Measurements from ENCODE around the gene PDZD4.

The PDZD4 gene

DNA sequence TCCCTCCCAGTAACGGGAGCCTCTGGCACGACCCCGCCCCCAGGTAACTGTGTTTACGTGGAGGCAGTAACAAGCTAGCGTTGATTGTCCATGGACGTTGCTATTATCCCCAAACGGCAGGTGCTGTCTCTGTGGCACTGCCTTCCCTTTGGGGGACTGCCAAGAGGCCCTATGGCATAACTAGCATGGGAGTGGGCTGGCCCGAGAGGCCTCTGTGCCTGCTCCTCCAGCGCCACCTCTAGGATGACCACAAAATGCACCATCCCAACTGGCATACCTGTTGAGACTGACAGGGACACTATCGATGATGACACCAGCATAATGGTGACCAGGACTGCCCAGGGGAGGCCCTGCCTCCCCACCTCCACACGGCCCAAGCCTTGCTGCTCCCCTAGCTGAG is 48.0 kb downstream of the PDZD4 start:
- DNase-seq: no peak

DNA sequence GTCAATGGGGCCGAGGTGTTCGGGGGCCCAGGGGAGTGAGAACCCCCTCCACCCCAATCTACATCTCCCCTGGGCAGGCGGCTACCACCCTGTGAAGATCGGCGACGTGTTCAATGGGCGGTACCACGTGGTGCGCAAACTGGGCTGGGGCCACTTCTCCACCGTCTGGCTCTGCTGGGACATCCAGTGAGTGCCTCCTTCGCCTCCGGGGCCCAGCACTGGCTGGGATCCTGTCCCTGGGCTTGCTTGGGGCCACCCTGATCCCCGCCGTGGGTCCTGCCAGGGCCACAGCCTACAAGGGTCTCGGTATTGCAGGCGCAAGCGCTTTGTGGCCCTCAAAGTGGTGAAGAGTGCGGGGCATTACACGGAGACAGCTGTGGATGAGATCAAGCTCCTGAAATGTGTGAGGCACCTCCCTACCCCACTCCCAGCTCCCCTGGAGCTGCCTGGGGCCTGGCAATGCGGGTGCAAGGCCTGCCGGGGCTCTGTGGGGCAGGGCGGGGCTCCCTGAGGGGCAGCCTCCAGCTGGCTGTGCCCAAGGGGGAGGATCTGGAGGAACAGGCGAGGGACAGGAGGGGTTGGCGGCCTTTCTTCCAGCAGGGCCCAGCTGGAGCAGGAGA is 48.8 kb downstream of the PDZD4 start:
- DNase-seq: no peak

DNA sequence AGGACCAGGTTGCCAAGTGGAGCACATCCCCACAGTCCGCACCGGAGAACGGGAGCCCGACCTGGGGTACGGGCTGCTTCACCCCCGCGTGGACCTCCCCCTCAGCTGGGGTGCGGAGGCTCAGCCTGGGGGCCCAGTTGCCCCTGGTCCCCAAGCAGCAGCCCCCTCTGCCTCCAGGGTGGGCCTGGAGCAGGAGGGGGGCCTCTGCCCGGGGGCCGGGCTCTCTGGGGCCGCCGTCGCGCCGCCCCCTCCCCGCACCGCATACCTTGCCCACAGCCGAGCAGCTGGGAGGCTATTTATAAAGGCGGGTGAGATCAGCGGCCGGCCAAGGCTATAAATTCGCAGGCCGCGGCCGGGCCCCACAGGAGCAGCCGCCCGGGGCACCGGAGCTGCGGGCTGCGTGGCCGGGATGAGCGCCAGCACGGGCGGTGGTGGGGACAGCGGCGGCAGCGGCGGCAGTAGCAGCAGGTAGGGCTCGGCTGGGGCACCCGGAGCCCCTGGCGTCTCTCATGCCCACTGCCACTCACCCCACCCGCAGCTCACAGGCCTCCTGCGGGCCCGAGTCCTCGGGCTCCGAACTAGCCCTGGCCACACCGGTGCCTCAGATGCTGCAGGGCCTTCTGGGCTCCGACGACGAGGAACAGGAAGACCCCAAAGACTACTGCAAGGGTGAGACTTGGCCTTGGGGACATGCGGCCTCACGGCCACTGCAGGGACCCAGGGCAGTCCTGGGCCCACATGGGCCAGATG is 49.5 kb downstream of the PDZD4 start, which contains the start of gene SRPK3:
SRPK3 (plus strand) TSS at position 364 of the 750 bp plus-strand sequence; CDS start at position 410, 46 bp downstream.
- DNase-seq: no peak

DNA sequence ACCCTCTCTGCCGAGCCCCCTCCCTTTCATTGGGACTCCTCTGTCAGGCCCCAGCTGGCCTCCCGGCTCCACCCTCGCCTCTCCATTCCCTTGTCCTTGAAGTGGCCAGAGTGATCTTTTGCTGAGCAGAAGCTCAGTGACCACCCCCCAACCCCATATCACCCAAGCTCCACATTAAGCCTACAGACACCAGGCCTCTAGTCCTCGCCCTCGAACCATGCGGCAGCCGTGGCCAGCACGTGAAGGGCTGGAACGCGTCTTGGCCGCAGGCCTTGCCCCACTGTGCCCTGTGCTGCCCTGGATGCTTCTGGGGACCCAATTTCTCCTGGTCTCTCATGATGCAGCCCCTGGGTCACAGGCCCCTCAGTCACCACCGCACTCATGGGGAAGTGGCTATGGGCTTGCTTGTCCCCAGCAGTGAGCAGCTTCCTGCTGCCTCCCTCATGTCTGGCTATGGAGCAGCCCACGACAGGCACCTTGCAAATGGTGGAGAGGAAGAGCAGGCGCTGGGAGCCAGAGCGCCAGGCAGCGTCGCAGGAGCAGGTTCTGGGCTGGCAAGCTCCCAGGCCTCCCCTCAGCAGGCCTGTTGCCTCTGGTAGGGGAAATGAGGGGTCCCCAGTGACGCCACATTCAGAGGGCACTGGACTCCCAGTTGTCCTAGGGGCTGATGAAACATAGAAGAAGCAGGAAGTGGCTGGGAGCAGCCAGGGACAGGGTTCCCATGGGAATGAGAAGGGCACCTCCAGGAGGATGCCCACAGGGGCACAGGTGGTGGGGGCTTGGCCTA is 50.3 kb downstream of the PDZD4 start:
- no peak for DNase-seq

DNA sequence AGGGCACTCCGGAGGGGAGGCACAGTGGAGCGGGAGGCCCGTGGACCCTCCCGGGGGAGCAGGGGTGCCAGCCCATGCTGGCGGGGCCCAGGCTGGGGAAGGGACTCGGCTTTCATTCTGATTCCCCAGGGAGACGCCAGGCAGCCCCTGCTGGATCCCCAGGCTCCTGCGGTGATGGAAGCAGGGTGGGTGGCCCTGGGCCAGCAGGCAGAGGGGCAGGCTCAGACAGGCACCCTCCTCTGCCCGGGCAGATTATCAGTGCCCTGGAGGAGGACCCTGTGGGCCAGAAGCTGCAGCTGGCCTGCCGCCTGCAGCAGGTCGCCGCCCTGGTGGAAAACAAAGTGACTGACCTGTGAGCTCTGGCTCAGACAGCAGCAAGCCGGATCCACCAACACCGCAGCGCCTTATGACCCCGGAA is 51.7 kb downstream of the PDZD4 start:
- no peak for DNase-seq

DNA sequence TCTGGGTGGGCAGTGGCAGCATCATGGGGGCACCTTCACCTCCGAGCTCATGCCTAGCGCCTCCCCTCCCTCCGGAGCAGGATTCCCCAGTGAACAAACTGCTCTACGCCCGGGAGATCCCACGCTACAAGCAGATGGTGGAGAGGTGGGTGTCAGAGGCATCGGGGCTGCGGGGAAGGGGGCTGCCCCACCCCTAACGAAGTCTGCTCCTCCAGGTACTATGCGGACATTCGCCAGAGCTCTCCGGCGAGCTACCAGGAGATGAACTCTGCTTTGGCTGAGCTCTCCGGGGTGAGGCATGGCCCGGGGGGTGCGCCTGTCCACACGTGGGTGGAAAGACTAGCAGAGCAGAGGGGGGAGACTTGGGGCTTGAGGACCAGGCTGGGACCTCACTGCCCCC is 52.2 kb downstream of the PDZD4 start:
- DNase-seq: no peak

DNA sequence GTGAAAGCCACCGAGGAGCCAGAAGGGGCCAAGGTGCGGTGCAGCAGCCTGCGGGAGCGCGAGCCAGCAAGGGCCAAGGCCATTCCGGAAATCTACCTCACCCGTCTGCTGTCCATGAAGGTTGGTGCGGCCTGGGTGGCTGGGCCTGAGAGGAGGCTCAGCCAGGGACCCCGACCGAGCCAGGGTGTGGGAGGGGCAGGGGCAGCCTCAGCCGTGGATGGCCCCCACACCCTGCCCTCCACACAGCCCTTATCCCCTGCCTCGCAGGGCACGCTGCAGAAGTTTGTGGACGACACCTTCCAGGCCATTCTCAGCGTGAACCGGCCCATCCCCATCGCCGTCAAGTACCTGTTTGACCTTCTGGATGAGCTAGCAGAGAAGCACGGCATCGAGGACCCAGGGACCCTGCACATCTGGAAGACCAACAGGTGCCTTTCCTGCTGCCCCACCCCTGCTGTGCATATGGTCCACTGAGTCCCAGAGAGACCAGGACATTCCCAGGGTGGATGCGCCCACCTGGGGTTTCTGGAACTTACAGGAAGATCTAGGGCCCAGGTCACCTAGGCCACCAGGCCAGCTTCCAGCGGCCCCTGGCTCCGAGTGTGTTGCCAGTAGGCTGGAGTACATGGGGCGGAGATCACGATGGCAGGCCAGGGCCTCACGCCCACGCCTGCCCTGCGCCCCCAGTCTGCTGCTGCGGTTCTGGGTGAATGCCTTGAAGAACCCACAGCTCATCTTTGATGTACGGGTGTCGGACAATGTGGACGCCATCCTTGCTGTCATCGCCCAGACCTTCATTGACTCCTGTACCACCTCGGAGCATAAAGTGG is 52.9 kb downstream of the PDZD4 start:
- peak; percentile 26 for DNase-seq

DNA sequence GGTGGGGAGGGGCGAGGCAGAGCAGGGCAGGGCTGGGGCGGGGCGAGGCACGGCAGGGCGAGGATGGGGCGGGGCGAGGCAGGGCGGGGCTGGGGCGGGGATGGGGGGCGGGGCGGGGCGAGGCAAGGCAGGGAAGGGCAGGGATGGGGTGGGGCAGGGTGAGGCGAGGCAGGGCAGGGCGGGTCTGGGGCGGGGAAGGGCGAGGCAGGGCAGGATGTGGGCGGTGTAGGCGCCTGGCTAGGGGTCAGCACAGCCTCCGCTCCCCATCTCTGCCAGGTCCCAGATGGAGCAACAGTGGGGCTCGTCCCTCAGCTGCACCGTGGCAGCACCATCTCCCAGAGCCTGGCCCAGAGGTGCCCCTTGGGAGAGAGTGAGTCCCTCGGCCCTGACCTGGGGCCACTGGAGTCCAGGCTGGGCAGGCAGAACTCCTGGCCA is 53.7 kb downstream of the PDZD4 start:
- DNase-seq: no peak

DNA sequence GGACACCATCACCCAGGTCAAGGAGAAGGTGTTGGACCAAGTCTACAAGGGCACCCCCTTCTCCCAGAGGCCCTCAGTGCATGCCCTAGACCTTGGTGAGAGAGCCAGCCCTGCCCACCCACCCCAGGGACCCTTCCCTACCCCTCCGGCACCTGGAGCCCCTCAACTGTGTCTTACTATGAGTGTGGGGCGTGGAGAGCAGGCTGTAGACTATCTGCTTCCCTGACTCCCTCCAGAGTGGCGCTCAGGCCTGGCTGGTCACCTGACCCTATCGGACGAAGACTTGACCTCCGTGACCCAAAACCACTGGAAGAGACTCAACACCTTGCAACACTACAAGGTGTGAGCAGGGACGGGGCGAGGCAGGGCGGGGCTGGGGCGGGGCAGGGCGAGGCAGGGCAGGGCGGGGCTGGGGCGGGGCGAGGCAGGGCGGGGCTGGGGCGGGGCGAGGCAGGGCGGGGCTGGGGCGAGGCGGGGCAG is 54.2 kb downstream of the PDZD4 start:
- DNase-seq: peak; percentile 31

DNA sequence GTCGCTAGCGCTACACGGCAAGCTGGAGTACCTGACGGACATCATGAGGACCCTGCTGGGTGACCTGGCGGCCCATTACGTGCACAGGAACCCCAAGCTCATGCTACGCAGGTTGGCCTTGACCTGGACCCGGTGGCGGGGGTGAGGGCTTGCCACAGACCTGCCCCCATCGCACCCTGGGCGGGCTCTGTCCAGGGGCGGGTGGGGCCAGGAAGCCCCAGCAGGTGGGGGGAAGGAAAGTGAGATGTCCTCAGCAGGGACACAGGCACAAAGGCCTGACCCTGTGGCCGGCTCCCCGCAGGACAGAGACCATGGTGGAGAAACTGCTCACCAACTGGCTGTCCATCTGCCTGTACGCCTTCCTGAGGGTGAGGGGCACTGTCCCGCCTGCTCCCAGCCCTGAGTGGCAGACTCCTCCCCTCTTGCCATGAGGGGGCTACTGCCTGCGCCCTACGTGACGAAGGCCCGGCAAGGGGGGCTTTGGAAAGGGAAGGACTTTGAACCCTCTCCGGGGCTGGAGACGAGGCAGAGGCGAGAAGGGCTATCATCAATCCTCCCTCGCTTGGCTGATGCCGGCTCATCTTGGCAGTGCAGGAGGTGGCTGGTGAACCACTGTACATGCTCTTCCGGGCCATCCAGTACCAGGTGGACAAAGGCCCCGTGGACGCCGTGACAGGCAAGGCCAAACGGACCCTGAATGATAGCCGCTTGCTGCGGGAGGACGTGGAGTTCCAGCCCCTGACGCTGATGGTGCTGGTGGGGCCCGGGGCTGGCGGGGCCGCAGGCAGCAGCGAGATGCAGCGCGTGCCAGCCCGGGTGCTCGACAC is 54.8 kb downstream of the PDZD4 start:
- peak; percentile 32 for DNase-seq

DNA sequence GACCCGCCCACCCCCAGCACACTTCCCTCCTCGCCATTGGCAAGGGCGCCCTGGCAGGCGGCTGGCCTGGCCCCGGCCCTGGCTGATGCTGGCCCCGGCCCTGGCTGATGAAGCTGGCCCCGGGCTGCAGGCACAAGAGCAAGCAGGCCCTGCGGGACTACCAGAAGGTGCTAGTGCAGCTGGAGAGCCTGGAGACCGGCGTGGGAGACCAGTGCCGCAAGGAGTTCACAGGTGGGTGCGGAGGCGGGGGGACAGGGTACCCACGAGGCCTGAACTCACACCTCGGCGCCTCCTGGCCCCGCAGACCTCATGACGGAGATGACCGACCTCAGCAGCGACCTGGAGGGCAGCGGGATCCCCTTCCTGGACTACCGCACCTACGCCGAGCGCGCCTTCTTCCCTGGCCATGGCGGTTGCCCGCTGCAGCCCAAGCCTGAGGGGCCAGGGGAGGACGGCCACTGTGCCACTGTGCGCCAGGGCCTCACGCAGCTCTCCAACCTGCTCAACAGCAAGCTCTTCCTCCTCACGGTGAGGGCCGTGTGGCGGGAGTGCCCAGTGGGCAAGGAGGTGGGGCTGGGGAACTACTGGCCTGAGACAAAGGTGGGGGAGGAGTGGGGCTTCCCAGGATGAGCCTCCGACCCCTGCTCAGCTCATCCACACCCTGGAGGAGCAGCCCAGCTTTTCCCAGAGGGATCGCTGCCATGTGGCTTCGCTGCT is 55.6 kb downstream of the PDZD4 start:
- peak; percentile 42 for DNase-seq

DNA sequence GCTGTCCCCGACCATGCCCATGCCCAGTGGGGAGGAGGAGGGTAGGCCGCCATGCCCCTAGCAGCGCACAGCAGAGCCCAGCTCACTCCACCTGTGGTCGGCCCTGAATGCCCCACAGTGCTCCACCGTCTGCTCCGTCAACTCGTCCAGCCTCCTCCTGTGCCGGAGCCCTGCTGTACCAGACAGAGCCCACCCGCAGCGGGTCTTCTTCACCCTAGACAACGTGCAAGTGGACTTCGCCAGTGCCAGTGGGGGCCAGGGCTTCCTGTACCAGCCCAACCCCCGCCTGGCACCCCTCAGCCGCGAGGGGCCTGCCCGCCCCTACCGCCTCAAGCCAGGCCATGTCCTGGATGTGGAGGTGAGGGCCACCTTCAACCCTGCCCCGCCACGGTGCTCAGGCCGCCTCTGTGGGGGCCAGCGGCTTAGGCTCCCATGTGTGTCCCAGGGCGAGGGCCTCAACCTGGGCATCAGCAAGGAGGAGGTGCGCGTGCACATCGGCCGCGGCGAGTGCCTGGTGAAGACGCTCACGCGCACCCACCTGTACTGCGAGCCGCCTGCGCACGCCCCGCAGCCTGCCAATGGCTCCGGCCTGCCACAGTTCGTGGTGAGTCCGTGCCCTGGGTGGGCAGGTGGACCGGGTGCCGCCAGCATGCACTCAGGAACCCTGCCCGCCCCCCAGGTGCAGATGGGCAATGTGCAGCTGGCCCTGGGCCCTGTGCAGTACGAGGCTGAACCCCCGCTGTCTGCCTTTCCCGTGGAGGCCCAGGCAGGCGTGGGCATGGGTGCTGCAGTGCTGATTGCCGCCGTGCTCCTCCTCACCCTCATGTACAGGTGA is 56.4 kb downstream of the PDZD4 start:
- DNase-seq: peak; percentile 39

DNA sequence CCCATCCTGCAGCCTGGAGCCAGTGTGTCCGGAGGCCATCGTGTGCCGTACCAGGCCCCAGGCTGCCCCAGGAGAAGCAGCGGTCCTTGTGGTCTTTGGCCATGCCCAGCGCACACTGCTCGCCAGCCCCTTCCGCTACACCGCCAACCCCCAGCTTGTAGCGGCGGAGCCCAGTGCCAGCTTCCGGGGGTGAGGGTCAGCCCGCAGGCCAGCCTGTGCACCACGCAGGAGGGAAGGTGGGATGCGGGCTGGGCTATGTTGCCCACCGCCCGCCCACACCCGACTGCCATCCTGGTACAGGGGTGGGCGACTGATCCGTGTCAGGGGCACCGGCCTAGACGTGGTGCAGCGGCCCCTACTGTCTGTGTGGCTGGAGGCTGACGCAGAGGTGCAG is 57.1 kb downstream of the PDZD4 start:
- peak; percentile 45 for DNase-seq

DNA sequence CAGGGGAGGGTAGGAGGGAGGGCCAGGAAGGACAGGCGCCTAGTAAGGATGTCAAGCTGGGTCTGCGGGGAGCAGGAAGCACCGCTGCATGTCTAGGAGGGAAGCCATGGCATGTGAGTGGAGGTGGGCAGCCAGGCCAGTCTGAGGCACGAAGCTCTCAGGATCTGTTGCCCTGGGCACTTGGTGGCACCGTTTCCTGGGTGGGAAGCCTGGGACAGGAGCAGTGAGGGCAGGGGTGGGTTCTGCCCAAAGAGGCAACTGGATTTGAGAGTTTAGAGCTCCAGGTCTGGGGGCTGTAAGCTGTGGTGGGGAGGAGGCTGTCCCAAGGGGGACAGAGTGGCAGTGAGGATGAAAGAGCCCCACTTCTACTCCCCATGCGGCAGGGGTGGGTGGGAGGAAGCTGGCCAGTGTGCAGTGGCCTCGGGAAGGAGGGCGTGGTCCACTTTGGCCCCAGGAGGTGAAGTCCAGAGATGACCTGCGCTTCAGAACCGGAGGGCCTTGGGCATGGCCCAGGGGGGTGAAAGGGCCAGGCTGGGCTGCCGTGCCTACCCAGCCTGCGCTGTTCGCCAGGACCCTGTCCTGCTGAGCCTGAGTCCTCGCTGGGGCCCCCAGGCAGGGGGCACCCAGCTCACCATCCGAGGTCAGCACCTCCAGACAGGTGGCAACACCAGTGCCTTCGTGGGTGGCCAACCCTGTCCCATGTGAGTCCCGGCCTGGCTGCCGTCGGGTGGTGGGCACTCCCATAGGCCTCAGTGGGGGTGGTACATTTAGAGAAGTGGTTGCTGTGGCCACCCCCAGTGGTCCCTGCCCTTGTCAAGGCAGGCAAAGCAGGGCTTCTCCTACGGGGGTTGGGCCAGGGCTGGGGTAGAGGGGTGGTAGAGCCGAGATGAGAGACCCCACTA is 57.8 kb downstream of the PDZD4 start:
- peak; percentile 37 for DNase-seq

DNA sequence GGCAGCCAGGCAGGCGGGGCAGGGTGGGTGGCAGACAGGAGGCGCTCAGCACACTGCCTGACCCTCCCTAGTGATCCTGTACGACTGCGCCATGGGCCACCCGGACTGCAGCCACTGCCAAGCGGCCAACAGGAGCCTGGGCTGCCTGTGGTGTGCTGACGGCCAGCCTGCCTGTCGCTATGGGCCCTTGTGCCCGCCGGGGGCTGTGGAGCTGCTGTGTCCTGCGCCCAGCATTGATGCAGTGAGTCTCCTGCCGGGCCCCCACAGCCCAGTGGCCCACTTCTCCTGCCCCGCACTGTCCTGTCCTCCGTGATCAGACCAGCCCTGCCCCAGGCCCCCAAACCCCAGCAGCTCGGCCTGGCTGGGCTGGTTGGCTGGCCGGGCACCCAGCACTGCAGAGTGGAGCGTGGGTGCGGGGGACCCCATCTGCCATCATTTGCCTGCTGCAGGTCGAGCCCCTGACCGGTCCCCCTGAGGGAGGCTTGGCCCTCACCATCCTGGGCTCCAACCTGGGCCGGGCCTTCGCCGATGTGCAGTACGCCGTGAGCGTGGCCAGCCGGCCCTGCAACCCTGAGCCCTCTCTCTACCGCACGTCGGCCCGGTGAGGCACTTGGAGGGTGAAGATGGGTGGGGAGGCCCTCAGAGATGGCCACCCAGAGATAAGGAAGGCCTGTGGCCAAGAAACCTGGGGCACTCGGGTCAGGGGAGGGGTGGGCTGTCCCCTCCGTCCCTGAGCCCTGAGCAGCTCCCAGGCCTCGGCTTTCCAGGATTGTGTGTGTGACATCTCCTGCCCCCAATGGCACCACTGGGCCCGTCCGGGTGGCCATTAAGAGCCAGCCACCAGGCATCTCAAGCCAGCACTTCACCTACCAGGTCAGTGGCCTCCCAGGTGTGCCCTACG is 58.7 kb downstream of the PDZD4 start:
- peak; percentile 58 for DNase-seq

DNA sequence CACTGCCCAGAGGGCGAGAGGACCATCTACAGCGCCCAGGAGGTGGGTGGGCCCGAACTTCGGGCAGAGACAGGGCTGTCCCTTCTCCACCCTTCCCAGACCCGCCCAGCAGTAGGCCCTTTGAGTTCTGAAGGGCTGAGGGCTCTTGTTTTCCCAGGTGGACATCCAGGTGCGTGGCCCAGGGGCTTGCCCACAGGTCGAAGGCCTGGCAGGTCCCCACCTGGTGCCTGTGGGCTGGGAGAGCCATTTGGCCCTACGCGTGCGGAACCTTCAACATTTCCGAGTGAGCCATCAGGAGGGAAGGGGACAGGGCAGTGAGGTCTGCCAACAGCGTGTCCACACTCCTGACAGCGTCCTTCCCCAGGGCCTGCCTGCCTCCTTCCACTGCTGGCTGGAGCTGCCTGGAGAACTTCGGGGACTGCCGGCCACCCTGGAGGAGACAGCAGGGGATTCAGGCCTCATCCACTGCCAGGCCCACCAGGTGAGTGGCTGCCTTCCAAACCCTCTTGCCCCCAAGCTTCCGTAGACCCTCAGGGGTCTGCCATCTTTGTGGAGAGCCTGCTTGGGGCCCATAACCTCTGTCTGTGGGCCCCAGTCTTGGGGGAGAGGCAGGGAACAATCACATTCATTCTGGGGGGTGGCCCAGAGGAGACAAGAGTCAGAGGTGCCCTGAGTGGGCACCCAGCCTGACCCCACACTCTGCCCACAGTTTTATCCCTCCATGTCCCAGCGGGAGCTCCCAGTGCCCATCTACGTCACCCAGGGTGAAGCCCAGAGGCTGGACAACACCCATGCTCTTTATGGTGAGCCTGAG is 59.5 kb downstream of the PDZD4 start:
- DNase-seq: peak; percentile 30

All from 8988T (cell line).